GM12874 (cell line): ENCODE data around the gene OR4C6.

Source experiments
- TF ChIP-seq, protein P1 (sequence below): IDR thresholded peaks from 2 replicates; pipeline ENCODE4 v1.5.1; 2011; ENCODE audit warnings: low read depth, mild to moderate bottlenecking, control low read depth, low read length, moderate library complexity; ENCODE audit not compliant: insufficient read depth

OR4C6 gene

DNA sequence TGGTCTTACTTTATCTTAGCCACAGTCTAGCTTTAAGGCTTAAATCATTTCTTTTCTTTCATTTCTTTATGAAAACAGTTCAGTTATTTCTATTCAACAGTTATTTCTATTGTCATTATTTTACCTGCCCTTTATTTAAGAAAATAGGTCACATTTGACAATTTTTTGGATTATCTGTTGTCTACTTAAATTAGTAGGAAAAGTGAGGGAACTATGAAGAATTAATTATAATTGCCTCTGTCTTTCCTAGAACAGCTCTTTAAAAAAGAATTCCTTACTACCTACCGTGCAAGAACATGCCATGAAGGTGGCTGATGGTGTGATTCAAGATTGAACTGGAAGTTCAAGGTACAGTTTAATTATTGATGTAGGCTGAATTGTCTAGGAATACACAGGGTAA lies at the start of gene OR4C6:
TSS of gene OR4C6 (plus strand) at position 301 of the 400 bp plus-strand sequence. CDS start 2,966 bp downstream, outside the sequence.
- TF ChIP-seq, protein P1, sequence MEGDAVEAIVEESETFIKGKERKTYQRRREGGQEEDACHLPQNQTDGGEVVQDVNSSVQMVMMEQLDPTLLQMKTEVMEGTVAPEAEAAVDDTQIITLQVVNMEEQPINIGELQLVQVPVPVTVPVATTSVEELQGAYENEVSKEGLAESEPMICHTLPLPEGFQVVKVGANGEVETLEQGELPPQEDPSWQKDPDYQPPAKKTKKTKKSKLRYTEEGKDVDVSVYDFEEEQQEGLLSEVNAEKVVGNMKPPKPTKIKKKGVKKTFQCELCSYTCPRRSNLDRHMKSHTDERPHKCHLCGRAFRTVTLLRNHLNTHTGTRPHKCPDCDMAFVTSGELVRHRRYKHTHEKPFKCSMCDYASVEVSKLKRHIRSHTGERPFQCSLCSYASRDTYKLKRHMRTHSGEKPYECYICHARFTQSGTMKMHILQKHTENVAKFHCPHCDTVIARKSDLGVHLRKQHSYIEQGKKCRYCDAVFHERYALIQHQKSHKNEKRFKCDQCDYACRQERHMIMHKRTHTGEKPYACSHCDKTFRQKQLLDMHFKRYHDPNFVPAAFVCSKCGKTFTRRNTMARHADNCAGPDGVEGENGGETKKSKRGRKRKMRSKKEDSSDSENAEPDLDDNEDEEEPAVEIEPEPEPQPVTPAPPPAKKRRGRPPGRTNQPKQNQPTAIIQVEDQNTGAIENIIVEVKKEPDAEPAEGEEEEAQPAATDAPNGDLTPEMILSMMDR = no peak

DNA sequence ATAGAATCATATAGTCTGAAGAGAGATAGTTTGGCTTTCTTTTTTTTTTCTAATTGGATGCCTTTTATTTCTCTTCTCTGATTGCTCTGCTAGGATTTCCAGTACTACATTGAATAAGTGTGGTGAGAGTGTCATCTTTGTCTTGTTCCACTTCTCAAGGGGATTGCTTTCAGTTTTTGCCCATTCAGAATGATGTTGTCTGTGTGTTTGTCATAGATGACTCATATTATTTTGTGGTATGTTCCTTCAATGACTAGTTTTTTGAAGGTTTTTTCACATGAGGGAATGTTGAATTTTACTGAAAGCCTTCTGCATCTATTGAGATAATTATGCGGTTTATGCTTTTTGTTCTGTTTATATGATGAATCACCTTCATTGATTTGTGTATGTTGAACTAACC lies 37.5 kb upstream of the OR4C6 start:
- TF ChIP-seq, protein P1 = no peak

DNA sequence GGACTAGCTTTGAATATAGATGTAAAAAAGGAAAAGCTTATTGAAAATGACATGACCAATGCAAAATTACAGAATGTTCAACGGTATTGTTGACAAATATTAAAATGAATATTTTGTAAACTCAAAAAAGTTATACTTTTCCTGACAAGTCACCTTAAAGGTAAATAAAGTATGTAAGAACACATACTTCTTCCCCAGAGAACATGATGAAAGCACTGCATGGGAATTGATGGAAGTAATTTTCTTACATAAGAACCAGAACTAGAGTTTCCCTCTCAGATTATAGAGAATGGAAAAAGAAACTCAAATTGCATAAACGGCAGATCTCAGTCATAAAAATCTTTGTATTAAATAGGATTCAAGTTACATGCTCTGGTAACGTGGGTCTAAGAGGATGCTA lies 27.2 kb upstream of the OR4C6 start, which contains the start of gene OR4P4:
TSS of gene OR4P4 (plus strand) at position 301 of the 400 bp plus-strand sequence.
- TF ChIP-seq, protein P1 = no peak

DNA sequence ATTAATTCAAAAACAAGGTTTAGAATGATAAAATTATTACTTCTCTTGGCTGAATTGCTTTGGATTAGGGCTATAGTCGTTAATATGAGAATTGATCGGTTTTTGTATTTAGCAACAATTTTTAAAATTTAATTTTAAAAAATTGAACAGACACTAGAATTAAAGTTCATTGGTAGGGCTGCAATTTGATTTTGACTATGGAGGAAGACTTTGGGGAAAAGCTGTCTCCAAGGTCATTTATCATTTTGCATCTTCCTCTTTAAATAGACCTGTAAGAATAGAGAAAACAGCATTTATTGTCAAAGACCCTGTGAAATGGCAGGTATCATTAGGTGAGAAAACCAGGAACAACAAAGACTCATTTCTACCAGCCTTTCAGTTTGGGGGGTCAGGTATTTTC lies 14.0 kb upstream of the OR4C6 start, which contains the start of gene OR4S2:
TSS of gene OR4S2 (plus strand) at position 301 of the 400 bp plus-strand sequence. CDS start 2,577 bp downstream, outside the sequence.
- TF ChIP-seq, protein P1 = no peak

DNA sequence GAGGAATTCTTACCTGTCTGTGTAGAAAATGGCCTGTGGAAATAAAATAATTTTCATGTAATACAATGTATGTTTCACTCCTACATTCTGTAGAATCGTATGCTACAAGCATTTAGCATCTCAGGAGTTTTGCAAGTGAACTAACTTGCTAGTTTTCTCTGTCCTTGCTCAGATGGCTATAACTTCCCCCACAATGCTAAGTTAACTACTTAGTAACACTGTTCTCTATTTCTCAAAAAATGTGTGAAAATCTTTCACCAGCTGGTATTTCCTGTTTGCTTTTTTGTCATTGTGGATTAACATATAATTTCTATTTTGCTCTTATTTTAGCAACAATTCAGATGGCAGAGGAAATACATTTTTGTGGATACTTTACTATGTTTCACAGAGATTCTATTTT lies 9.4 kb upstream of the OR4C6 start:
- TF ChIP-seq, protein P1 = no peak

DNA sequence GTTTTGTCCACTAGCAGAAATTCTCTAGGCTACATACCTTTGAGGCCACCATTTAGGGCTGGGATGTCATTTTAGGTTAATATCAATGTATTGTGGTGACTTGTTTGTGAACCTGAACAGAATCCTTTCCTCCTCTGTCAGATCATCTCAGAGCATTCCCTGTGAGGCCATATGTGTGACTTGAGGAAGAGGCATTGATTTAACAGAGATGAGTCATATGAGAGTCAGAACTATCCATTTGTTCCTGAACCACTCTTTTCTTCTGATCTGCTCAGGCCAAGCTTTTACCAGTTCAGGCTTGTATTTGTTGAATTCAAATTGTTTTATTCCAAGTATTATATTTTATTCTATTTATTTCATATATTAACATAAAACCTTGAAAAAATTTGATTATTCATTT lies 6.9 kb upstream of the OR4C6 start:
- TF ChIP-seq, protein P1 = no peak

DNA sequence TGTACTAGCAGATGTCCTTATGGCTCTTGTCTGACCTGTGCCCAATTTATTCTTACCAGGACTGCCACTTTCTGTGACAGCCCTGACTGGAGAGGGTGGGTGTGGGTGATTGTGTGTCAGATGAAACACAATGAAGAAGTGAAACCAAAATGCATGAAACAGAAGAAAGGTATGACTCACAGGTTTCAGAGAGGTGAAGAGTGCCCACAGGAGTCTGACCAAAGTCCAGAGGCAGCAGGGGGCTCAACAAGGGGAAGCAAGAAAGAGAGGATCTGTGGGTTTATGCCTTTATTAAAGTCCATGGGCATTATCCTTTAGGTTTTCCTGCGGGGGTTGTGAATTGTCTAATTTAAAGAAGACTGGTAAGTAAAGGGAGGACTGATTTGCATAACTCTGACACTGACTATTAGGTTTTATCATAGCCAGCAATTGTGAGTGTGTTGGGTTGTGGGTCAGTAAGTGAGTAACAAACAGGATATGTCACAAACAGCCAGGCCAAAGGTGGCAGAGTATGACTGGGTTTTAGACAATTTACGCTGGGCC lies 3.9 kb upstream of the OR4C6 start:
- TF ChIP-seq, protein P1 = no peak
